CD14-positive monocyte (primary cell): ENCODE measurements around the gene GDPD2. TPM values are rescaled to one million over a fixed set of nuclear protein-coding genes. Genes with fewer than 3 reads are reported as not detected.
A peak's percentile ranks its signal among the peaks of the same experiment; 100 is the strongest.

ENCODE experiments used
- DNase-seq, 3 donors: peaks; one replicate each; pipeline ENCODE4 v3.0.0-alpha.2; 2011 to 2022
- H2AFZ ChIP-seq: 2 replicates; pipeline ENCODE4 v1.6.0; 2012; ENCODE audit warnings: mild to moderate bottlenecking, low read depth, low read length, inconsistent platforms; ENCODE audit not compliant: insufficient read depth, poor library complexity, severe bottlenecking
- H3K27ac ChIP-seq, 2 donors: 1 replicate in 1 of 2; 2 replicates in 1 of 2; pipeline ENCODE4 v1.5.1; 2012 to 2013; ENCODE audit warnings: low read length in 2 of 2, control low read depth in 1 of 2, inconsistent platforms in 1 of 2, low read depth in 1 of 2, mild to moderate bottlenecking in 1 of 2
- H3K27me3 ChIP-seq, 2 donors: one replicate each; pipeline versions ENCODE4 v1.6.0 to v1.6.1; 2011 to 2013; ENCODE audit warnings: low read length in 2 of 2; ENCODE audit not compliant: control insufficient read depth in 2 of 2, insufficient read depth in 2 of 2
- H3K36me3 ChIP-seq, 2 donors: replicated peaks in 1 of 2; 1 replicate in 1 of 2; 2 replicates in 1 of 2; pipeline versions ENCODE4 v1.5.1 to v1.6.1; 2012 to 2013; ENCODE audit warnings: low read length in 2 of 2, control low read depth in 1 of 2, inconsistent platforms in 1 of 2, mild to moderate bottlenecking in 1 of 2; ENCODE audit not compliant: insufficient read depth in 2 of 2, control insufficient read depth in 1 of 2
- H3K4me1 ChIP-seq, 2 donors: 1 replicate in 1 of 2; 2 replicates in 1 of 2; pipeline versions ENCODE4 v1.5.1 to v1.6.1; 2012 to 2013; ENCODE audit warnings: low read length in 2 of 2, control low read depth in 1 of 2, inconsistent platforms in 1 of 2, mild to moderate bottlenecking in 1 of 2, moderate library complexity in 1 of 2; ENCODE audit not compliant: insufficient read depth in 2 of 2, control insufficient read depth in 1 of 2
- H3K4me2 ChIP-seq: replicated peaks from 2 replicates; pipeline ENCODE3; 2012; ENCODE audit warnings: low read length, moderate library complexity, mild to moderate bottlenecking; ENCODE audit not compliant: poor library complexity, severe bottlenecking; ENCODE audit errors: extremely low read depth
- H3K4me3 ChIP-seq, 3 experiments: fragments of 200-600 bp in 1 of 3; sonication (generic) in 1 of 3; replicated peaks in 1 of 3; 1 replicate in 2 of 3; 2 replicates in 1 of 3; pipeline ENCODE4 v1.5.1; 2011 to 2013; ENCODE audit warnings: low read length in 3 of 3, mild to moderate bottlenecking in 3 of 3, control low read depth in 2 of 3, low read depth in 2 of 3, inconsistent platforms in 1 of 3, moderate library complexity in 1 of 3
- H3K79me2 ChIP-seq: 2 replicates; pipeline ENCODE4 v1.6.0; 2012; ENCODE audit warnings: mild to moderate bottlenecking, control low read depth, inconsistent platforms, low read length, moderate library complexity; ENCODE audit not compliant: insufficient read depth
- H3K9ac ChIP-seq: 2 replicates; pipeline ENCODE4 v1.6.0; 2017; ENCODE audit warnings: low read length, mild to moderate bottlenecking; ENCODE audit not compliant: insufficient read depth, poor library complexity, severe bottlenecking
- H3K9me3 ChIP-seq, 2 donors: replicated peaks in 1 of 2; 1 replicate in 1 of 2; 2 replicates in 1 of 2; pipeline versions ENCODE4 v1.5.1 to v1.6.1; 2012 to 2013; ENCODE audit warnings: low read length in 2 of 2, control low read depth in 1 of 2; ENCODE audit not compliant: control insufficient read depth in 1 of 2, insufficient read depth in 1 of 2
- H4K20me1 ChIP-seq: 2 replicates; pipeline ENCODE4 v1.6.0; 2012; ENCODE audit warnings: mild to moderate bottlenecking, low read length, control low read depth, moderate library complexity; ENCODE audit not compliant: insufficient read depth
- H3K27ac Mint-ChIP-seq, 7 donors: one replicate each; pipeline ENCODE4 v1.8.0; 2020; ENCODE audit warnings: mild to moderate bottlenecking in 7 of 7, mixed read lengths in 7 of 7, moderate library complexity in 6 of 7, inconsistent platforms in 2 of 7
- H3K27me3 Mint-ChIP-seq, 3 donors: one replicate each; pipeline ENCODE4 v1.8.0; 2021 to 2022; ENCODE audit warnings: low read depth in 3 of 3, mild to moderate bottlenecking in 3 of 3, mixed read lengths in 3 of 3, moderate library complexity in 3 of 3, inconsistent platforms in 1 of 3
- H3K36me3 Mint-ChIP-seq, 2 donors: one replicate each; pipeline ENCODE4 v1.8.0; 2020; ENCODE audit warnings: mixed read lengths in 2 of 2, inconsistent platforms in 1 of 2, mild to moderate bottlenecking in 1 of 2
- H3K4me1 Mint-ChIP-seq: one replicate; pipeline ENCODE4 v1.8.0; 2020; ENCODE audit warnings: mild to moderate bottlenecking, mixed read lengths
- H3K4me3 Mint-ChIP-seq, 2 donors: one replicate each; pipeline ENCODE4 v1.8.0; 2020; ENCODE audit warnings: mild to moderate bottlenecking in 2 of 2, mixed read lengths in 2 of 2, moderate library complexity in 1 of 2
- H3K9me3 Mint-ChIP-seq, 7 donors: one replicate each; pipeline ENCODE4 v1.8.0; 2020 to 2022; ENCODE audit warnings: mixed read lengths in 7 of 7, mild to moderate bottlenecking in 6 of 7, moderate library complexity in 6 of 7, inconsistent platforms in 2 of 7
- WGBS: methylation state at CpG from one replicate; pipeline ENCODE4 v1.1.5; 2013; ENCODE audit warnings: missing lambda C conversion rate; ENCODE audit not compliant: insufficient coverage; 5-methylcytosine and 5-hydroxymethylcytosine counted together
- intact Hi-C, 2 donors: fragments of 100-400 bp; cut with micrococcal nuclease; formaldehyde crosslinking; loops; one replicate each; pipeline versions ENCODE4 v1.15.0 to v1.15.1; 2023
- polyA plus RNA-seq, 3 donors: library from polyadenylated mRNA; depleted of rRNA in 1 of 3; unstranded in 2 of 3; stranded (reverse) in 1 of 3; fragments of 300-500 nt in 2 of 3; fragments of >200 nt in 1 of 3; fragmentation: Illumina TruSeq in 2 of 3; gene quantifications; 1 replicate in 2 of 3; 2 replicates in 1 of 3; pipeline ENCODE4 v1.2.3, GENCODE V29; 2012 to 2021
- TF ChIP-seq, protein P1 (sequence below): fragments of 200-600 bp; IDR thresholded peaks from one replicate; pipeline ENCODE4 v1.8.0; 2022; ENCODE audit warnings: antibody characterized with exemption, mild to moderate bottlenecking

The GDPD2 gene
- polyA plus RNA-seq, 3 donors = not detected

GRCh38 chrX:70478526-70479245 lies 55.6 kb downstream of the GDPD2 start:
- Histone ChIP-seq H3K4me1 (peaks cover 0 to 3% of the 10 kb centered on the region in 2 donors), H3K27ac (no peak overlapping the region), H3K4me3 (no peak overlapping the region), H3K4me2 (no peak overlapping the region), H4K20me1 (no peaks in the 10 kb centered on the region), H3K79me2 (no peaks in the 10 kb centered on the region), H3K27me3 (peaks cover 0 to 2% of the 10 kb centered on the region in 2 donors), H2AFZ (no peak overlapping the region), H3K9ac (no peak overlapping the region), H3K9me3 (no peaks in the 10 kb centered on the region), H3K36me3 (no peaks in the 10 kb centered on the region)
- intact Hi-C loops = no loop called here
- Mint-ChIP-seq H3K27me3 (peaks cover 1 to 22% (median 2%) of the 10 kb centered on the region in 3 donors), H3K36me3 (no peaks in the 10 kb centered on the region), H3K27ac (no peak overlapping the region), H3K4me3 (peak overlapping the region in 1 of 2 donors; percentile 16), H3K9me3 (no peaks in the 10 kb centered on the region), H3K4me1 (peaks cover 10% of the 10 kb centered on the region)
- TF ChIP-seq, protein P1, sequence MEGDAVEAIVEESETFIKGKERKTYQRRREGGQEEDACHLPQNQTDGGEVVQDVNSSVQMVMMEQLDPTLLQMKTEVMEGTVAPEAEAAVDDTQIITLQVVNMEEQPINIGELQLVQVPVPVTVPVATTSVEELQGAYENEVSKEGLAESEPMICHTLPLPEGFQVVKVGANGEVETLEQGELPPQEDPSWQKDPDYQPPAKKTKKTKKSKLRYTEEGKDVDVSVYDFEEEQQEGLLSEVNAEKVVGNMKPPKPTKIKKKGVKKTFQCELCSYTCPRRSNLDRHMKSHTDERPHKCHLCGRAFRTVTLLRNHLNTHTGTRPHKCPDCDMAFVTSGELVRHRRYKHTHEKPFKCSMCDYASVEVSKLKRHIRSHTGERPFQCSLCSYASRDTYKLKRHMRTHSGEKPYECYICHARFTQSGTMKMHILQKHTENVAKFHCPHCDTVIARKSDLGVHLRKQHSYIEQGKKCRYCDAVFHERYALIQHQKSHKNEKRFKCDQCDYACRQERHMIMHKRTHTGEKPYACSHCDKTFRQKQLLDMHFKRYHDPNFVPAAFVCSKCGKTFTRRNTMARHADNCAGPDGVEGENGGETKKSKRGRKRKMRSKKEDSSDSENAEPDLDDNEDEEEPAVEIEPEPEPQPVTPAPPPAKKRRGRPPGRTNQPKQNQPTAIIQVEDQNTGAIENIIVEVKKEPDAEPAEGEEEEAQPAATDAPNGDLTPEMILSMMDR = no peak
- WGBS = 100% methylated on average over 1 of the region's 10 CpGs
- no peak for DNase-seq

DNA sequence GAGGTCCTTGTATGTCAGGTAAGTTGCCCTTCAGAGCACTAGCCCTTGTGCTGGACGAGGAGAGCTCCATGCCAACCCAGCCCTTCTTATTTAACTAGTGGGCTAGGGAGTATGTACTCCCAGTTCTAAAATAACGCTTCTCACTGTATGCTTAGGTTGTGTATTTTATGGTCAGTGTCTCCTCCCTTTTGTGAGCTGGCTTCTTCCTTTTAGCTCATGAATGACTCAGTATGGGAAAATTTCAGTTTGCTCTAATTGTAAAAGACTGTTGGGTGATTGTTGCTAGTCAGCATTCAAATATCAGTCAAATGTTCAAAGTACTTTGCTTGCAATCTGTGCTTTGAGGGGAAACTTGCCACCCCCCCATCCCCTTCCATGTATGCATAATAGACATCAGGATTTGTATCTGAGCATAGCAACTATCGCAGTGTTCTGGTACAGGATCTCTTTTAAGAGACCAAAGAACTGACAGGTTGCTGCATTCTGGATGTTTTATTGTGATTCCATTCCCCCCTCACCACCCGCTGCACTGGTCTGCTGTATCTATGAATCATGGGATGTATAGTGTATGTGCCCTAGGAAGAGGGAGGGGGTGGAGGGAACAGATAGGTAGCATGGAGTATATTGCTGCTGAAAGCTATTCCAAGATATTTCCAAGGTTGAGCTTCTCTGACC lies 56.3 kb downstream of the GDPD2 start:
- Mint-ChIP-seq H3K4me3 (no peak overlapping the region), H3K36me3 (no peaks in the 10 kb centered on the region), H3K9me3 (no peaks in the 10 kb centered on the region), H3K27me3 (peaks cover 1 to 23% (median 2%) of the 10 kb centered on the region in 3 donors), H3K27ac (no peak overlapping the region), H3K4me1 (peaks cover 10% of the 10 kb centered on the region)
- intact Hi-C loops = no loop called here
- Histone ChIP-seq H3K4me2 (no peak overlapping the region), H3K9me3 (no peaks in the 10 kb centered on the region), H3K4me3 (no peak overlapping the region), H4K20me1 (no peaks in the 10 kb centered on the region), H3K27ac (no peak overlapping the region), H3K79me2 (no peaks in the 10 kb centered on the region), H2AFZ (no peak overlapping the region), H3K27me3 (peaks cover 0 to 2% of the 10 kb centered on the region in 2 donors), H3K9ac (no peak overlapping the region), H3K36me3 (no peaks in the 10 kb centered on the region), H3K4me1 (peaks cover 0 to 3% of the 10 kb centered on the region in 2 donors)
- no CpG with 5 or more reads among the region's 4 CpGs for WGBS
- no peak for DNase-seq
- TF ChIP-seq, protein P1 = no peak
